CD4-positive, alpha-beta T cell (primary cell): ENCODE measurements around the gene SFT2D1. TPM values are rescaled to one million over a fixed set of nuclear protein-coding genes. Genes with fewer than 3 reads are reported as not detected.

ENCODE experiments used
- ATAC-seq: fragments of 200-7000 bp; cut with Tn5 transposase; one replicate; pipeline ENCODE4 v1.10.0; 2022; ENCODE audit warnings: mild to moderate bottlenecking; ENCODE audit not compliant: poor library complexity
- CTCF ChIA-PET: fragments of 350-600 bp; sonication (Branson Sonifier 250); formaldehyde crosslinking; loops from one replicate; lab custom pipeline; 2021; ENCODE audit warnings: antibody characterized with exemption, inconsistent platforms; lab: Charles Lee
- POLR2A ChIA-PET: fragments of 350-600 bp; sonication (Branson Sonifier 250); formaldehyde crosslinking; loops from one replicate; lab custom pipeline; 2021; ENCODE audit warnings: antibody characterized with exemption, inconsistent platforms; lab: Charles Lee
- DNase-seq, 14 experiments: peaks; one replicate each; pipeline ENCODE4 v3.0.0-alpha.2; 2013 to 2020; ENCODE audit warnings: mixed read lengths in 2 of 14
- H3K27ac ChIP-seq, 2 donors: one replicate each; pipeline versions ENCODE4 v1.5.1 to v1.7.0; 2013; ENCODE audit warnings: low read length in 2 of 2, low read depth in 1 of 2, mild to moderate bottlenecking in 1 of 2
- H3K27me3 ChIP-seq, 2 experiments: 1 replicate in 1 of 2; 2 replicates in 1 of 2; pipeline versions ENCODE4 v1.6.1 to v1.7.0; 2013; ENCODE audit warnings: low read length in 2 of 2, control low read depth in 1 of 2, mild to moderate bottlenecking in 1 of 2, moderate library complexity in 1 of 2; ENCODE audit not compliant: insufficient read depth in 2 of 2, control insufficient read depth in 1 of 2
- H3K36me3 ChIP-seq: one replicate; pipeline ENCODE4 v1.6.1; 2013; ENCODE audit warnings: low read length, control low read depth; ENCODE audit not compliant: insufficient read depth
- H3K4me1 ChIP-seq: one replicate; pipeline ENCODE4 v1.6.1; 2013; ENCODE audit warnings: low read length, control low read depth; ENCODE audit not compliant: insufficient read depth
- H3K4me3 ChIP-seq: one replicate; pipeline ENCODE4 v1.5.1; 2013; ENCODE audit warnings: mild to moderate bottlenecking, low read length, moderate library complexity
- H3K9me3 ChIP-seq, 2 experiments: 1 replicate in 1 of 2; 2 replicates in 1 of 2; pipeline versions ENCODE4 v1.6.1 to v1.7.0; 2013; ENCODE audit warnings: low read length in 2 of 2, mild to moderate bottlenecking in 2 of 2, control low read depth in 1 of 2, moderate library complexity in 1 of 2; ENCODE audit not compliant: control insufficient read depth in 1 of 2, insufficient read depth in 1 of 2
- H3K27ac Mint-ChIP-seq: one replicate; pipeline ENCODE4 v1.8.0; 2020; ENCODE audit warnings: mixed read lengths
- H3K27me3 Mint-ChIP-seq: one replicate; pipeline ENCODE4 v1.8.0; 2021; ENCODE audit warnings: mixed read lengths
- H3K36me3 Mint-ChIP-seq: one replicate; pipeline ENCODE4 v1.8.0; 2021; ENCODE audit warnings: low read depth, mixed read lengths
- H3K4me1 Mint-ChIP-seq: one replicate; pipeline ENCODE4 v1.8.0; 2021; ENCODE audit warnings: low read depth, mixed read lengths
- H3K4me3 Mint-ChIP-seq: one replicate; pipeline ENCODE4 v1.8.0; 2020; ENCODE audit warnings: mild to moderate bottlenecking, mixed read lengths
- H3K9me3 Mint-ChIP-seq: one replicate; pipeline ENCODE4 v1.8.0; 2020; ENCODE audit warnings: mixed read lengths
- CTCF ChIP-seq: fragments of 200-600 bp; IDR thresholded peaks from one replicate; pipeline ENCODE4 v1.8.0; 2022; ENCODE audit warnings: antibody characterized with exemption, mild to moderate bottlenecking
- intact Hi-C, 2 experiments: fragments of 100-400 bp; cut with DNase I in 1 of 2; cut with micrococcal nuclease in 1 of 2; formaldehyde crosslinking; loops; one replicate each; pipeline versions ENCODE4 v1.15.1 to v1.9.0; 2023 to 2025; cut with DNase I, micrococcal nuclease
- total RNA-seq, 174 experiments: library from RNA in 2 of 174; stranded (reverse) in 2 of 174; gene quantifications; one replicate each; pipeline ENCODE4 v1.2.3 and lab custom pipeline; 2021 to 2026

SFT2D1 gene
- total RNA-seq, 2 experiments from 2014 or later = 10.4 to 12.5 TPM

DNA sequence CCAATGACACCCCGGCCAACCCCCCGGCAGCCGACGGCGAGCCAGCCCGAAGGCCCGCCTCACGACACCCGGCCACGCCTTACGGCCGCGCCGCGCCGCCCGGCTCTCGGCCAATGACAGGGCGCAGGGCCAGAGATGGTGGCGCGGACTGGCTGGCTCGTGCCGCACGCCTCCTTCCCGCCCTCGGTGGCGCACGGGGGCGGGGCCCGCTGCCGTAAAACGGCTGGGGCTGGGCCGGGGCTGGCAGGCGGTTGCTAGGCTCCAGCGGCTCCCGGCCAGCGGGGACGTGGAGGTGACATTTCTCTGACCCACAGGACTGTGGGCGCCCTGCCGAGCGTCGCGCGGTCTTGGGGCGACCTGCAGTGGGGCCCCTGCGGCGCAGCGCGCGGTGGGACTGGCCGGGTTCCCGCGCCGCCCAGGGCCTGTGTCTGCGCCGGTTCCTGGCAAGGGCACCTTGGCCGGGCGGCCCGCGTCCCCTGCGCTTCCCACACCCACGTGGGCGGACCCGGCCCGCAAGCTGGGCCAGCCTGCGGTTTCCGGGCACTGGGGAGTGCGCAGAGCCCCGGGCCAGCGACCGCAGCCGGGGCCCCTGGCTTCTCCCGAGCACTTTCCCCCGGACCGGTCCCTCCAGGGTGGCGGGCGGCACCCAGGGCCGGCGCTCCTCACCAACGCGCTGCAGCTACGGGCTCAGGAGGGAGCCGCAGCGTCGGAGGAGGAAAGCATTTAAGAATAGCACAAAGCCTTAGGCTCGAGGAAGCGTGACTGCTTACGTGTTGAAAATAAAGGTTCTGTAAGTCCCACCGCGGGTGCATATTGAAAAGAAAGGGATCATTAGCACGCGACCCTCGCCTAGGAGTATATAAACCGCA, 40.8 kb upstream of the SFT2D1 start, which contains the start of gene MPC1:
Gene MPC1, minus strand, starts transcription at position 8 of the 869 bp plus-strand sequence. CDS start 64 bp downstream, outside the sequence.
- H3K4me1 Mint-ChIP-seq = peaks cover 14% of the 10 kb centered on the region
- intact Hi-C loops = loop anchor here (1.0 to 5.0 kb wide), 7 partner anchors 34 to 614 kb away; partner anchors contain the start of genes RPS6KA2 (in 2 of the 2), CEP43 (in 1 of the 2) and SFT2D1 (in 1 of the 2)
- Histone ChIP-seq H3K27ac (peak within 1 kb of the TSS; percentile 72 to 73), H3K36me3 (no peaks in the 10 kb centered on the region), H3K4me3 (peak within 1 kb of the TSS; percentile 66), H3K27me3 (no peaks in the 10 kb centered on the region), H3K9me3 (no peaks in the 10 kb centered on the region), H3K4me1 (peaks cover 16% of the 10 kb centered on the region)
- H3K27ac Mint-ChIP-seq = peak within 1 kb of the TSS; percentile 94
- peak within 1 kb of the TSS; percentile 98 for H3K4me3 Mint-ChIP-seq
- CTCF ChIA-PET = no interaction called here
- POLR2A ChIA-PET = interaction anchor here (0.9 to 1.6 kb wide), 2 partner anchors 29 to 41 kb away, joined by 3 to 4 read pairs; partner anchors contain the start of gene SFT2D1
- DNase-seq (peak; percentile 82 to 97 (median 92)), ATAC-seq (peak; percentile 92)
- no peaks in the 10 kb centered on the region for H3K27me3 Mint-ChIP-seq
- H3K9me3 Mint-ChIP-seq = no peaks in the 10 kb centered on the region
- TF ChIP-seq CTCF = no peak
- peaks cover 8% of the 10 kb centered on the region for H3K36me3 Mint-ChIP-seq

GRCh38 chr6:166382500-166382932, 40.2 kb upstream of the SFT2D1 start:
- ATAC-seq (peak; percentile 1), DNase-seq (peak in 3 of 14 experiments; percentile 5 to 41 (median 18))
- TF ChIP-seq CTCF = no peak
- H3K27ac ChIP-seq = peak overlapping the region; percentile 29 to 59
- peak overlapping the region; percentile 66 for H3K4me3 ChIP-seq
- peaks cover 14% of the 10 kb centered on the region for H3K4me1 Mint-ChIP-seq
- intact Hi-C loops = loop anchor here (2.0 to 5.0 kb wide), 6 partner anchors 35 to 615 kb away; partner anchors contain the start of genes CEP43 (in 1 of the 2), RPS6KA2 (in 1 of the 2) and SFT2D1 (in 1 of the 2)
- ChIA-PET CTCF (interaction anchor here (1.2 kb wide), 1 partner anchor 37 kb away, joined by 4 read pairs; no protein-coding TSS in a partner anchor), POLR2A (no interaction called here)
- H3K27me3 Mint-ChIP-seq = no peaks in the 10 kb centered on the region
- no peaks in the 10 kb centered on the region for H3K27me3 ChIP-seq
- peak overlapping the region; percentile 88 for H3K27ac Mint-ChIP-seq
- peaks cover 16% of the 10 kb centered on the region for H3K4me1 ChIP-seq
- peak overlapping the region; percentile 98 for H3K4me3 Mint-ChIP-seq
- H3K9me3 Mint-ChIP-seq = no peaks in the 10 kb centered on the region
- H3K36me3 ChIP-seq = no peaks in the 10 kb centered on the region
- no peaks in the 10 kb centered on the region for H3K9me3 ChIP-seq
- H3K36me3 Mint-ChIP-seq = peaks cover 8% of the 10 kb centered on the region

DNA sequence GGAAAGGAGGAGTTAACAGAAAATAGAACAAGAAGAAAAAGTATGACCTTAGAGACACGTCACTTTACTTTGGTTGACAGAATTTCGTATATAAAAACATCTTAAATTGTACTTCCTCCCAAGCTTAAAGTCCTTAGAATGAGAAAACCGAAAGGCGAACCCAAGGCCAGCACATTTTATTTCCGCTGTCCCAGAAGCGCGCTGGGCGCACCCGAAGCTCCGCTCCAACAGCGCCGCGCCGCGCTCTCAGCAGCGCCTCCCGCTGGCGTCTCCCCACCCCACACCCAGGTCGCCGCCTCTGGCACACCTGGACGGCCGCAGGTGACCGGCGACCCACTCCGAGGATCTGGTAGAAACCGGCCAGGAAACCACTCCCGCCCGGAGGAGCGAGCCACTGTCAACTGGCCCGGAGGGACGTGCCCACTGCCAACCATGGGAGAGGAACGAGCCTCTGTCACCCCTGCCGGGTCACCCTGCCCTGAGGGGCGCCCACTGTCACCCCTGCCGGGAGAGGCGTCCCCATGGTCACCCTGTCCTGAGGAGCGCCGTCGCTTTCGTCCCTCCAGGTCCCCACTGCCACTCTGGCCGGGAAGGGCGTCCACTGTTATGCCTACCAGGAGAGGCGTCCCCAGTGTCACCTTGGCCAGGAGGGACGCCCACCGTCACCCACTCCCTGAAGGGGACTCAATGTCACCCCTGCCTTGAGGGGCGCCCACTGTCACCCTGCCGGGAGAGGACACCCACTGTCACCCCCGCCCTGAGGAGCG, 39.6 kb upstream of the SFT2D1 start:
- Histone ChIP-seq H3K4me3 (peak overlapping the region; percentile 66), H3K27ac (peak overlapping the region in 1 of 2 donors; percentile 59), H3K9me3 (no peaks in the 10 kb centered on the region), H3K36me3 (no peaks in the 10 kb centered on the region), H3K27me3 (no peaks in the 10 kb centered on the region), H3K4me1 (peaks cover 16% of the 10 kb centered on the region)
- peak; percentile 80 for TF ChIP-seq CTCF
- peaks cover 14% of the 10 kb centered on the region for H3K4me1 Mint-ChIP-seq
- POLR2A ChIA-PET = interaction anchor here (0.6 to 1.4 kb wide), 10 partner anchors 9 to 246 kb away, joined by 3 to 8 read pairs (median 3); partner anchors contain the start of genes RPS6KA2 and SFT2D1
- no peaks in the 10 kb centered on the region for H3K27me3 Mint-ChIP-seq
- peak; percentile 35 to 83 (median 56) for DNase-seq
- intact Hi-C loops = loop anchor here (1.0 to 5.0 kb wide), 8 partner anchors 35 to 615 kb away; partner anchors contain the start of genes CEP43 (in 1 of the 2), RPS6KA2 (in 1 of the 2) and SFT2D1 (in 1 of the 2)
- H3K9me3 Mint-ChIP-seq = no peaks in the 10 kb centered on the region
- CTCF ChIA-PET = interaction anchor here (0.6 to 2.1 kb wide), 12 partner anchors 10 to 245 kb away, joined by 3 to 11 read pairs (median 4); partner anchors contain the start of gene RPS6KA2
- peak; percentile 33 for ATAC-seq
- H3K4me3 Mint-ChIP-seq = peak overlapping the region; percentile 98
- peak overlapping the region; percentile 88 for H3K27ac Mint-ChIP-seq
- H3K36me3 Mint-ChIP-seq = peaks cover 8% of the 10 kb centered on the region
